Neutrophil (primary cell): ENCODE results near the gene TMED1.

Experiments used
- H3K27ac ChIP-seq: fragments of 200-600 bp; sonication (generic); 2 replicates; pipeline ENCODE4 v1.5.1; 2016; ENCODE audit warnings: mild to moderate bottlenecking, moderate library complexity
- H3K27me3 ChIP-seq: fragments of 200-600 bp; sonication (generic); 2 replicates; pipeline ENCODE4 v1.6.0; 2016; ENCODE audit warnings: mild to moderate bottlenecking
- H3K36me3 ChIP-seq: fragments of 200-600 bp; sonication (generic); 2 replicates; pipeline ENCODE4 v1.5.1; 2017
- H3K4me1 ChIP-seq, 2 experiments: fragments of 200-600 bp in 1 of 2; sonication (generic) in 1 of 2; 1 replicate in 1 of 2; 2 replicates in 1 of 2; pipeline versions ENCODE4 v1.5.1 to v1.6.1; 2013 to 2016; ENCODE audit warnings: low read depth in 1 of 2, low read length in 1 of 2, mild to moderate bottlenecking in 1 of 2, moderate library complexity in 1 of 2; ENCODE audit not compliant: control insufficient read depth in 1 of 2, insufficient read depth in 1 of 2
- H3K4me3 ChIP-seq, 2 experiments: fragments of 200-600 bp in 1 of 2; sonication (generic) in 1 of 2; 1 replicate in 1 of 2; 2 replicates in 1 of 2; pipeline ENCODE4 v1.5.1; 2013 to 2016; ENCODE audit warnings: low read depth in 1 of 2, low read length in 1 of 2, mild to moderate bottlenecking in 1 of 2, moderate library complexity in 1 of 2
- H3K9me3 ChIP-seq: fragments of 200-600 bp; sonication (generic); 2 replicates; pipeline ENCODE4 v1.5.1; 2016
- CTCF ChIP-seq: fragments of 200-600 bp; sonication (generic); IDR thresholded peaks from 2 replicates; pipeline ENCODE4 v1.5.1; 2016; ENCODE audit warnings: antibody characterized with exemption

Gene TMED1

GRCh38 chr19:10789866-10790265 lies 46.1 kb downstream of the TMED1 start:
- Histone ChIP-seq H3K9me3 (no peaks in the 10 kb centered on the region), H3K4me1 (peaks cover under 1 to 6% of the 10 kb centered on the region in 2 experiments), H3K36me3 (peaks cover 90% of the 10 kb centered on the region)

GRCh38 chr19:10788146-10788545 lies 47.9 kb downstream of the TMED1 start:
- no peak overlapping the region for H3K4me3 ChIP-seq
- H3K27me3 ChIP-seq: no peaks in the 10 kb centered on the region
- H3K9me3 ChIP-seq: no peaks in the 10 kb centered on the region
- H3K36me3 ChIP-seq: peaks cover 78% of the 10 kb centered on the region
- peak overlapping the region; percentile 55 for H3K27ac ChIP-seq
- peaks cover 18 to 23% of the 10 kb centered on the region in 2 experiments for H3K4me1 ChIP-seq
- TF ChIP-seq CTCF: no peak

More at GRCh38 chr19:10789866-10790265, 46.1 kb downstream of the TMED1 start:
- H3K27ac ChIP-seq: peak overlapping the region; percentile 14
- no peaks in the 10 kb centered on the region for H3K27me3 ChIP-seq
- H3K4me3 ChIP-seq: no peak overlapping the region
- no peak for TF ChIP-seq CTCF

GRCh38 chr19:10784257-10784656 lies 51.8 kb downstream of the TMED1 start:
- Histone ChIP-seq H3K27ac (peak overlapping the region; percentile 89), H3K9me3 (no peaks in the 10 kb centered on the region), H3K36me3 (peaks cover 57% of the 10 kb centered on the region), H3K27me3 (no peaks in the 10 kb centered on the region), H3K4me1 (peaks cover 56 to 58% of the 10 kb centered on the region in 2 experiments), H3K4me3 (peak overlapping the region; percentile 39 to 49)
- TF ChIP-seq CTCF: no peak

- H3K9me3 ChIP-seq: no peaks in the 10 kb centered on the region
- peaks cover 52% of the 10 kb centered on the region for H3K36me3 ChIP-seq
- peak overlapping the region in 1 of 2 experiments; percentile 13 for H3K4me3 ChIP-seq
- no peaks in the 10 kb centered on the region for H3K27me3 ChIP-seq
- no peak for TF ChIP-seq CTCF
- H3K27ac ChIP-seq: peak overlapping the region; percentile 89
- H3K4me1 ChIP-seq: peaks cover 59 to 72% of the 10 kb centered on the region in 2 experiments
Observed at GRCh38 chr19:10782795-10783194, 53.2 kb downstream of the TMED1 start.
